ENCODE results near the gene BCL6.
A peak's percentile ranks its signal among the peaks of the same experiment; 100 is the strongest.
"Not testable (repeated sequence)": the region's sequence is repeated elsewhere in the genome, so short reads cannot be mapped to it uniquely, and the experiment has no call there.

BCL6 gene

DNA sequence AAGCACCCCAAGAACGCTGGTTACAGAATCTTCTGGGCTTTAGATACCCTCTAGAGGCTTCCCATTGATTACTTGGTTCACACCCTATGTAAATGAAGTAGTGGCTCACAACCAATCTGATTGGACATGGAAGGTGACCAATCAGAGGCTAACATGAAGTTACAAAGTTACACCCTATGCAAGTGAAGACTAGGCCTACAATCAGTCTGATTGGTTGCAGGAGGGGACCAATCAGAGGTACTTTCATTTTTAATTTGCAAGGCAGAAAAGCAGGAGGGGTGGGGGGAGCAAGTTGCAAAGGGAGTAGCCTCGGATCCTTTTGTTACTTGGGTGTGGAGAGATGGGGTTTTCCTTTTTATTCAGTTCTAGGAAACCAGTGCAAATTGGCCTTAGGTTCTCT is 31.8 kb downstream of the BCL6 start:
- peak in 1 of 2 donors; percentile 29 for DNase-seq

DNA sequence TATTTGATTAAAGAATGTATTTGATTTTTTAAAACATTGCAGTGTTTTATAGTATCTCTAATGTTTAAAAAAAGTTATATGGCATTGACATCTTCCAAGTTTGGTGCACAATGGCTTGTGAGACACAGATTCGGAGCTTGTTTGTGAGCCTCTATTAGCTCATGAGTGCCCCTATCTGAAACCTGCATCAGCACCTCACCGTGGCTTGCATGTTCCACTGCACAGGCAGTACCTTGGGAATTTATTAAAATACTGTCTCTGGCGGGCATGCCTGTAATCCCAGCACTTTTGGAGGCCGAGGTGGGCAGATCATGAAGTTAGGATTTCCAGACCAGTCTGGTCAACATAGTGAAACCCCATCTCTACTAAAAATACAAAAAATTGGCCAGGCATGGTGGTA is 36.1 kb downstream of the BCL6 start:
- DNase-seq: no peak

DNA sequence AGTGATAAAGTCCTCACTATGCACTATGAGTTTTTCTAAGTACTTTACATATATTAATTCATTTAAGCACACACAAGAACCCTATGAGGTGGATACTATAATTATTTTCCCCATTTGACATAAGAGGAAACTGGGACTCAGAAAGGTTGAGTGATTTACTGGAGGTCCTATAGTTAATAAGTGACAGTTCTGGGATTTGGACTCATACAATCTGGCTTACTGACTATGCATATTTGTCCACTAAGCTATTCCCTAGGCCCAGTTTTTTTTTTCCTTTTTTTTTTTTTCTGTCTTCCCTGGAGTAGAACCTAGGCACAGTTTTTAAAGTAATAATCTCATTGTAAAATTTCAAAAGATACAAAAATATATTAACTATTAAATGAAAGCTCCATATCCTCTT is 36.6 kb downstream of the BCL6 start:
- DNase-seq: no peak

DNA sequence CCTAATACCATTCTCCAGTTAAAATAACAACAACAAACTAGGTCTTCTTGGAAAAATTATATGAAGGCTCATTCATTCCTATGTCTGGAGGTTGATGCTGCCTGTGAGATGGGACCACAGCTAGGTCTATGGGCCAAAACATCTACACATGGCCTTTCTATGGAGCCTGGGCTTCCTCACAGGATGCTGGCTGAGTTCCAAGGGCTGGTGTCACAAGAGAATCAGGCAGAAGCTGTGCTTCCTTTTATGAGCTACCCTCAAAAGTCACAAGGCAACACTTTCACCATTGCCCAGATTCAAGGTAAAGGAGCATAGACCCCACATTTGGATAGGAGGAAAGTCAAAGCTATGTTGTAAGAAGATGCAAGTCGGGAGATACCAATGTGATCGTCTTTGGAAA is 38.3 kb downstream of the BCL6 start:
- peak; percentile 64 to 72 for DNase-seq

DNA sequence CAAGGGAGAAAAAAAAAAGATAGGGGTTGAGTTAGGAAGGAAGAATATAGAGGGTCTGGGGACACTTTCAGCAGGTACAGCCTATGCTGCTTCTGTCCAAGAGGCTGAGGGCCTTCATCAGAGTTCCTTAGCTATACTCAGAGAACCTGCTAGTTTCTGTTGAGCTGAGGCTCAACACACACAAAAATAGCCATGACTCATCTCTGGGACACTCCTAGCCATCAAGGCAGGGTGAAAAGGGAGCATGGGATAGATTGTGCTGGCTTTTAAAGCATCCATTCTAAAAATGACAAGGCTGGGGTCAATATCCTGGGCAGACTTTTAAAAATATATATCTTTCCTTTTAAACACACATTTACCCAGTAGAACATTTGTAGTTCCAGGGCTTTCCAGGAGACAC is 40.1 kb downstream of the BCL6 start:
- DNase-seq: no peak

DNA sequence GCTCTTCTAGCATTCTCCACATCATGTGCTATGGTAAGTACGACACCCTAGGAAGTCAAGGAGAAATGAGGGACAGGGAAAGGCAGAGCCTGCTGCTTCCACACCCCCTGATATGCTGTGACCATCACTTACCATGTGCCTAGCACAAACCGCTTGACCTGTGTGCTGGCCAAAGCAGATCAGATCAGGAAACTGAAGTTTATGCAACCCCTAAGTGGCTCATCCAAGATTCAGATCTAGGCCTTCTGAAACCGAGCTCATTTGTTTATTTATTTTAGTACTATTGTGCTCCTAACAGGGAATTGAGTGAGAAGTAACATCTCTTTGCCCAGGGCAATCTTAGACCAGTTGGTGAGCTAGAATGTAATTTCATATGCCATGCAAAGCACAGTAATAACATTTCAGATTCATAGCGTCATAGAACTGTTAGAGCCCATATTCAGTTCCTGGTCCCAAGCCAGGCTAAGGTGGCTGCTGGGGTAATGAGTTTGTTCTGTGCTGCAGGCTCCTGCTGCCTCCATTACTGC is 42.7 kb downstream of the BCL6 start, which contains the start of gene RTP2:
TSS of gene RTP2 (minus strand) at position 51 of the 527 bp plus-strand sequence. CDS start 429 bp downstream, outside the sequence.
- DNase-seq: no peak

DNA sequence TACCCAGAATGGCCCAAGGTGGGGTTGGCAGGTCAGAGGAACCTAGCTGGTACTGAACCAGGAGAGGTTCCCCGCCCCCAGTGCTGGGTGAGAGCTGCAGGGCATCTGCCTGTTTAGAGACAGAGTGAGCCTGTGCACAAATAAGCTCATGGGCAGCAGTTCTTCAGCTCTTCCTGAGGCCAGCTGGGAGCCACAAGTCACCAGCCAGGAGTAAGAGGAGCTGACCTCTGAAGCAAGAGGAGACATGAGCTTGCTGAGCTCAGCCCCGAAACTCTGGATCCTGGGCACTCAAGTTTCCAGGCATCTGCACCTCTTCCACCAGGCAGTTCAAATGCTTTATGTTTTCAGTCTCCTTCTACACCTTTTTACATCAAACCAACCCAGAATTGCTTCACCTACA is 45.0 kb downstream of the BCL6 start:
- DNase-seq: no peak

DNA sequence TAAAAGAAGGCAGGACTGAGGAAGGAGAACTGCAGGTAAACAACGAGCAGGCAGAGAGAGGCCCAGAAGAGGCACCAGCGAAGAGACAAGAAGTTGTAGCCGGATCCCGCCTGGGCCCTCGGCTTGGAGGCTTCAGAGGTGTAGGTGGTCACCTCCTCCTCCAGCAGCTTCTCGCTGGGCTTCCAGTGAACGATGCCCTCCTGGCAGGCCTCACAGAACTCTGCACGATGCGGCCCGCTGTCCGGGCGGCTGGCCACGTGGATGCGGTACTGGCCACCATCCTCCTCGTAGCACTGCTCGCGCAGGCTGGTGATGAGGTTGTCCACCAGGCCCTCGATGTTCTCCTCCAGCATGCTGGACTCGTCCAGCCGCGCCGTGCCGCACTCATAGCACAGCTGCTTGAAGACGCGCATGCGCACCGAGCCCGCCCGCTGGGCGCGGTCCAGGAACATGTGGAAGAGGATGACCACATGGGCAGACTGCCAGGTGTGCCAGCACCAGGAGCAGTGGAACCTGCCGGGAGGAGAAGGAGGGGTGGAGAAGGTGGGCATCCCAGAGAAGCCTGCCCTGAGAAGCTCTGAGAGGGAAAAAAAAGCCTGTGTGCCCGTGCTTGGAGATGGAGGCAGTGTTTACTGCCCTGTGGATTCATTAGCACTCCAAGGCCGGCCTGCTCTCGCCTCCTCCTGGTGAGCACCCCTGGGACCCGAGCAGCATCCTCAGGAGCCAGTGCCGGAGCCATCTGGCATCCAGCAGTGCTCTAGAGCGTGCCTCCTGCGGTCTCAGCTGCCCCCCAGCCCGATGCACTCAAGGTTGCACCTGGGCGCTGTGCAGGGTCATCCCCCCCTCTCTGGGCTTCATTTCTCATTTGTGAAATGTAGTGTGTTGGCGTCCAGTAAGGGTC is 46.5 kb downstream of the BCL6 start:
- no peak for DNase-seq

DNA sequence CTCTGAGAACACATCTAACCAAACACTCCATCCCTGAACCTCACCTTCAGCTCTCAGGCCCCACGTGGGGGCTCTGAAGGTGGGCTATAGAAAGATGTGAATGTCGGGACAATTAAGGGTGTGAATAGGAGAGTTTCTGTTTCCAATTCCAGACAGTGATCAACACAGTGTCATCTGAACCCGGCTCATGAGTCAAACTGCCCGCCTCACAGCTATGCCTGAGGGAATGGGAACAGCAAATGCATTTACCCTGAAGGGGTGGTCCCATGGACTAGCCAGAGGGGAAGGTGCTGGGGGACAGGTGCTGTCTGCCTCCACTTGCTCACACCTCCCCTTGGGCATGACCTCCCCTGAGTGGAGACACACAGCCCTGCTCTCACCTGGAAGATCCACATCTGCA is 49.2 kb downstream of the BCL6 start:
- no peak for DNase-seq

DNA sequence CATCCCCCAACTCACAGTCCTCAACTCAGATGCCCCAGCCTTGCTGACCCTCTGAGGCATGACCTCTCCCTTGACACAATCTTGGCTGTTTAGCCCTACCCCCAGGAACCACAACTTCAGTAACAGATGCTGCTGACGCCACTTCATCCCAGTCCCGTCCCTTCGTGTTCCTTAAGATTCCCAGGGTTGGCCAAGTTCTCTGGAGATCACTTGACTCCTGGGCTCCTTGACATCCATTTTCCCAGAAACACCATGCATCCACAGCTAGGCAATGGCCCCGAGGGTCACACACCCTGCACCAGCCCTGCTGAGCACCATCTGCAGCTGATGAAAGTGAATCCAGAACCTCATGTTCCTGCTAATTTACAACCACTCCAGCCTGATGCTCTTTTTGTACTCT is 49.8 kb downstream of the BCL6 start:
- no peak for DNase-seq

DNA sequence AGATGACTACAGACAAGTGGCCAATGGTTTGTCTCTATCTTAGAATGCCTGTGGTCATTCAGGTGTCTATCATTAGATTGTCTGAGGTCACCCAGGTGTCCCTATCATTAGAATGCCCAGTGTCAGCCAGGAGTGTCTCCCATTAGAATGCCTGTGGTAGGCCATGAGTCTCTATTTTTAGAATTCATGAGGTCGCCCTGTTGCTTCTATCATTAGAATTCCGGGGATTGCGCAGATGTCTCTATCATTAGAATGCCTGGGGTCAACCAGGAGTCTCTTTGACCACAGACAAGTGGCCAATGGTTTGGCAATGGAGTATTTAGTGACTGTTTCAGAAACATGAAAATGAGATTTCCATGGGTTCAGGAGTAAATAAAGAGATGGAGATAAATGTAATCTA is 50.5 kb downstream of the BCL6 start:
- no peak for DNase-seq

DNA sequence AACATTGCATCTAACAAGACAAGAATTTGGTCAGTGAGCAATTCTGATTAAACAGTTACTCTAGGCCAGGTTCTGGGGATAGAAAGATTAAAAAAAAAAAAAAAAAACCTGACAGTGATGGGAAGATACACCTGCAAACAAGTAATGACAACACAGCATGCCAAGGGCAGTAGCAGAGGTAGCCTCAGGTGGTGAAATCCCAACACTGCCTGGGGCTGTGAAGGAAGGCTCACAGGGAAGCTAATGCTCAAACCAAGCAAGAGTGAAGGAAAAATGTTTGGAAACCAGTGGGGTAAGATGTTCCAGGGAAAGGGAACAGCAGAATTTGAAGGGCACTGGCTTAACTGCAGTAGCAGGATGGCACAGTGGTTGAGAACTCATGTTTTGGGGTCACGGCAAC is 51.8 kb downstream of the BCL6 start:
- no peak for DNase-seq

DNA sequence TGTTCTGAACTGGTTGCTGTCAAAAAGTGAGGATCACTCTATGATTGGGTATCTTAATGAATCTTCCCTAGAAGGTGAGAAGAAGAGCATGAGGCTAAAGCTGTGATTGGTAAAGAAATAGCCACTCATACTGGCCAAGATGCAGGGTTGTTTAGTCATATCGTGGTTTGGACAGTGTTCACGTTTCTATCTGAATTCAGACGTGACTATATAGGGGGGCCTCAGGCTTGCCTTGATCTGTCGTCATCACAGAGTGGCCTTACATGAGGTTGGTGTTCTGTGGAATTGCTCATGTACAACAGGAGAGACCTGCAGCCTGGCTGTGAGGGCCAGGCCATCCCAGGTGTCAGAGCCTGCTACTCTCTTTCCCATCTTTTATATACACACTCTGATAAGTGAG is 55.3 kb downstream of the BCL6 start:
- DNase-seq: no peak

DNA sequence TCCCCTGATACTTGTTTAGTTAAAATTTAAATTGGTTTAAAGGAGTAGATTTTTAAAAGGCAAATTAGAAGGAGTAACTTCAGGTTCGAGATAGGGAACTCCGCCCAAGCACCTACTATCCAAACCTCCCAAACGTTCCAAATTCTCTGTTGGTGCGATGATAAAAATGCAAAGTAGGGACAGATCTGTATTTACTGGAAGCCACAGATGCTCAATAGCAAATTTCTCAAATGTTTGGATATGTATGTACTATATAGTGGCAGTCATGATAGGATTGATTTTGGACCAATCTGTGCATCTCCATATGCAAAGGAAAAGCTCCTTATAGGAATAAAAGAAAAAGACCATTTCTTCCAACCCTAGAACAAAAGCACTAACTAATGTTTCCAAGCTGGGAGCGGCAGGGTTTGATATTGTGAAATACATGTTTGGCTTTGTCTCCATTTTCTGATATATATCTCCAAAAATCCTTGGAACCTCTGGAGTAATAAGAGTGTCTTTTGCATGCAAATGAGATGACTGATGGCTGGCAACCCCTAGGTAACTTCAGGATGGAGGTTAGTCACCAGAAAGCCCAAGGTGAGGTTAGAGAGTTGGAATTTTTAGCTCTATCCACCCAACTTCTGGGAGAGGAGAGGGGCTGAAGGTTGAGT is 58.5 kb downstream of the BCL6 start:
- DNase-seq: no peak

DNA sequence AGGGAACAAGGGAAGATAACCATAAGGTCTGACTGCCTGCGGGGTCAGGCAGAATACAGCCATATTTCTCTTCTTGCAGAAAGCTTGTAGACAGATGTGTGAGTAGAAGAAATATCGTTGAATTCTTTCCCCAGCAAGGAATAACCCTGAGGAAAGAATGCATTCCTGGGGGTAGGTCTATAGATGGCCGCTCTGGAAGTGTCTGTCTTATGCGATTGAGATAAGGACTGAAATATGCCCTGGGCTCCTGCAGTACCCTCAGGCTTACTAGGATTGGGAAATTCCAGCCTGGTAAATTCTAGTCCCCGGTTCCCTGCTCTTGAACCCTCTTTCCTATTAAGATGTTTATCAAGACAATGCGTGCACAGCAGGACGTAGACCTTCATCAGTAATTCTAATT is 59.3 kb downstream of the BCL6 start:
- DNase-seq: no peak

DNA sequence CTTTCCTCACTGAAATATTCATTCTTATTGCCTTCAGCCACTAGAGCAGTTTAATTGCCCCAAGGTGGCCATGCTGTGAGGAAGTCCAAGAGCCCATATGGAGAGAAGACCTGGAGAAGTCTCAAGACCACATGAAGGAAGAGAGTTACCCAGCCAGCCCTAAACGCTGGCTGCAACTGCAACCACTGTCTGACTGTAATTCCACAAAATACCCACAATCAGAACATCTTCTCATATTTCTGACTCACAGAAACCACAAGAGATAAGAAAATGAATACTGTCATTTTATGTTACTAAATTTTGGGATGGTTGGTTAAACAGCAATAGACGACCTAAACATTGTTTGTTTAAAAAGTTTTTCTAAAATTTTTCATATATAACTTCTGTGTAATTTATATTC is 60.4 kb downstream of the BCL6 start:
- no peak for DNase-seq

DNA sequence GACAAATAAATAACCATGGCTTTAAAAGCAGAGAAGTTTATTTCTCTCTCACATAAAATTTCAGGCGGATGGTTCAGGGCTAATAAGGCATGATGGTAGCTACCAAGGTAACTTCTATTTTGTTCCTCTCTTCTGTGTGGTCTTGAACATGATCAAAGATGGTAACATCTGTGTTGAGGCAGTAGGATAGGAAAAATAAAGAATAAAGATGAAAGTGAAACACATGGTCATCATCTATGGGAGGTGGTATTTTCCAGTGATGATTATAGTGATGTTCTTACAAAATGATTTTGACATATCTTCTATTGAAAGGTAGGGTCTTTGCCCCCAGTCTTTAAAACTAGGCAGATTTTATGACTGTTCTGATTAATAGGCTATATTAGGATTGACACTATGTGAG is 60.8 kb downstream of the BCL6 start:
- no peak for DNase-seq

DNA sequence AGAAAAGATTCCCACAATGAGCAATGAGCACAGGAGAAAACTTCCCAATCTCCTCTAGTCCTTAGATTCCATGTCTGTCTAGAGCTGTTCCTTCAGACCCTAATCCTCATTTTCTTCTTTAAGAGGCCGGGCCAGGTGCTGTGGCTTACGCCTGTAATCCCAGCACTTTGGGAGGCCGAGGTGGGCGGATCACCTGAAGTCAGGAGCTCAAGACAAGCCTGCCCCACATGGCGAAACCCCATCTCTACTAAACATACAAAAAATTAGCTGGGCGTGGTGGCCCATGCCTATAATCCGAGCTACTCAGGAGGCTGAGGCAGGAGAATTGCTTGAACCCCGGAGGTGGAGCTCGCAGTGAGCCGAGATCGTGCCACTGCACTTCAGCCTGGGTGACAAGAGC is 63.5 kb downstream of the BCL6 start:
- not testable (repeated sequence) for DNase-seq

DNA sequence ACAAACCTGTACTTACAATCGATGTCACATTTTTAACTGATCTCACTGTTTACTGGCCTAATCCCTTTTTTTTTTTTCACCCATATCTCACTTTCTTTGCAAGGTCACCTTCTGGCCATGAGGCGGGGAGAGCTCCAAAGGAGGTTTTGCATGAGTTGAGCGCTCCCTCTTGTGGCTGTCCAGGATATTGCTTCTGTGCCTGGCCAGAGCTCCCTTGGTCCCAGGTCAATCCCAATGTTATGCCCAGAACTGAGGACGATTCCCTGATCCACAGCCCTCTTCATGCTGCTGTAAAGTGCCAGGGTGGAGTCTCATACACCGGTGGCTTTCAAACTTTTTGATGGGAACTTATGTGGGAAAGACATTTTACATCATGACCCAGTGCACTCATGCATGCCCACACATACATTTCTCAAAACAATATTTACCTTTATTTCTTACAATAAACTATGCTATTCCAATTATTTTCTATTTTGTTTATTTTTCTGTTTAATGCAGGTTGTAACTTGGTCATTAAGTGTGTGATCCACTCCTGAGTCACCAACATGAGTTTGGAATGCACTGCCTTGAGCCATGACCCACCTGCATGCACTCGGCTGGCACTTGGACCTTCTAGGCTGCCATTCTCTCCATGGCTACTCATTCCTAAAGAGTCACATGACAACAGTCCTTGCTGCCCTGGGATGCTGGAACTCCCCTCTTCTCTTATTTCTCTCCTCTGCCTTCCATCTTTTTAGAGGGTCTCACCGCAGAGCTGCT is 65.5 kb downstream of the BCL6 start:
- peak; percentile 49 to 87 for DNase-seq

DNA sequence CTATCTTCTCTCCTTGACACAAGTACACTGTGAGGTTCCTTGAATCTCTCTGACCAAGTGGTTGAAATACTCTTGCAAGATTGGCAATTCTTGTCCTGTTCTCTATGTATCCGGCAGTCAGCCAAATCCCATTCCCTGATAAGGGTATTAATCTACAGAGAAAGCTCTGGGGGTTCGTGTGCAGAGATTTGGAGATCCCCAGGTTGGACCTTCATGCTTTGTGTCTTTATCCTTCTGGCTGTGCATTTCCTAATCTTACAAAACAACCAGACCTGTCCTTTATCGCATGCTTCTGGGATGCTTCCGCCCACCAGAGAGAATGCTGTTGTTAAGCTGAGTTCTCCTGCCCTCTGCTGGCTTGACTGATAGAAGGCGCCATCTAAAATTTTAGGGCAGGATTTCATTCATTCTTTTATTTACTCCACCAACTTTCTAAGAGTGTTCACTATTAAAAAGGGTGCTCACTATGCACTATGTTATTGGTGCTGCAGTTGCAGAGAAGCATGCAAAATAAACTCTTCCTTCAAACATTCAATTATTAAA is 66.5 kb downstream of the BCL6 start:
- peak; percentile 43 to 67 for DNase-seq

DNA sequence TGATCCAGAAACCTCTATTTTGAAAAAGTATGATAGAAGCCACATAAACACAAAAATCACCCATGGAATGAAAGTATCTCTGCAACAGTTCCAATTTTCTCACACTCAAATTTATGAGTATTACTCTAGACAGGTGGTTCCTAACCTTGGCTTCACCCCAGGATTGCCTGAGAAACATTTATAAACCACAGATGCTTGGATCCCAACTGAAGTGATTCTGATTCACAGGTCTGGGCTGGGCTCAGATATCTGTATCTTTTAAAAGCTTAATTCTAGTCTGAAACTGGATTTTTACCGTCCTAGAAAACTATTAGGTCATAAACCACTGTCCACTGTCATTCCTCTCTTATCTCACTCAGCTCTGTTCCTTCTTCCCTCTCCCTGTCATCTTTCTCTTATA is 67.7 kb downstream of the BCL6 start:
- DNase-seq: no peak

DNA sequence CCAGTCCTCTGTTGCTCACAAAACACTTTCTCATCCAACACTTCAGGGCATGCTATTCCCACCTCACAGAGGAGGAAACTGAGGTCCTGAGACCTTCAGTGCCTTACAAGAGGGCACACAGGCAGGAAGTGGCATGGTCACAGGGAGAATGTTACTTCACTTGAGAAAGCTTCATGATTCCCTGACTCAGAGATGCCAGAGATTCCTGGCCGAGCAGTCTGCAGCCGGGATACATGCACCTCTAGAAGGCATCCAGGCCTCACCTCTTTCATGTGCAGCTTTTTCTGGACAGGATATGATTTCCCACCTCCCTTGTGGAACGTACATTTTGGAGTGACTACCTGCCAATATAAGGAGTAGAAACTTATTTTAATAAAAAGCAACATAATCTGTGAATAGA is 72.3 kb downstream of the BCL6 start:
- DNase-seq: no peak
